Tibial nerve (tissue), 4 donors: Measurements from ENCODE around the gene NFIB. TPM values are rescaled to one million over a fixed set of nuclear protein-coding genes. Genes with fewer than 3 reads are reported as not detected.
A peak's percentile ranks its signal among the peaks of the same experiment; 100 is the strongest.

Source experiments
- DNase-seq, 2 donors: peaks; one replicate each; pipeline ENCODE4 v3.0.0-alpha.2; 2019; ENCODE audit warnings: low spot score in 2 of 2
- H3K27ac ChIP-seq, 4 donors: fragments of 200-600 bp; sonication (generic) in 3 of 4; one replicate each; pipeline ENCODE4 v1.5.1; 2017 to 2019; ENCODE audit warnings: mild to moderate bottlenecking in 1 of 4
- H3K27me3 ChIP-seq, 2 donors: fragments of 200-600 bp; sonication (generic) in 1 of 2; one replicate each; pipeline versions ENCODE4 v1.5.1 to v1.6.0; 2017 to 2019
- H3K36me3 ChIP-seq, 3 donors: fragments of 200-600 bp; sonication (generic); one replicate each; pipeline ENCODE4 v1.5.1; 2018 to 2019
- H3K4me1 ChIP-seq, 4 donors: fragments of 200-600 bp; sonication (generic) in 3 of 4; one replicate each; pipeline ENCODE4 v1.5.1; 2017 to 2019
- H3K4me3 ChIP-seq, 4 donors: fragments of 200-600 bp; sonication (generic) in 3 of 4; one replicate each; pipeline ENCODE4 v1.5.1; 2017 to 2019; ENCODE audit warnings: mild to moderate bottlenecking in 1 of 4, moderate library complexity in 1 of 4
- H3K9me3 ChIP-seq, 4 donors: fragments of 200-600 bp; sonication (generic) in 3 of 4; one replicate each; pipeline ENCODE4 v1.5.1; 2017 to 2019
- CTCF ChIP-seq, 5 experiments: fragments of 200-600 bp in 3 of 5; fragments of 450-650 bp in 2 of 5; sonication (generic) in 3 of 5; IDR thresholded peaks; one replicate each; pipeline ENCODE4 v1.5.1; 2016 to 2019; ENCODE audit warnings: antibody characterized with exemption in 5 of 5, mild to moderate bottlenecking in 3 of 5, moderate library complexity in 2 of 5
- EP300 ChIP-seq, 2 donors: sonication (generic); formaldehyde crosslinking; IDR thresholded peaks; one replicate each; pipeline ENCODE4 v1.6.1; 2017; ENCODE audit warnings: antibody characterized with exemption in 2 of 2, mild to moderate bottlenecking in 1 of 2
- POLR2A ChIP-seq, 2 donors: fragments of 450-650 bp; IDR thresholded peaks; one replicate each; pipeline ENCODE4 v1.6.1; 2017; ENCODE audit warnings: antibody characterized with exemption in 2 of 2, mild to moderate bottlenecking in 2 of 2, moderate library complexity in 2 of 2
- WGBS, 2 donors: methylation state at CpG; one replicate each; pipeline ENCODE4 v1.1.5; 2018; 5-methylcytosine and 5-hydroxymethylcytosine counted together
- total RNA-seq, 4 donors: library from RNA; depleted of rRNA; stranded (reverse); fragments of >200 nt; gene quantifications; one replicate each; pipeline ENCODE4 v1.1.0, GENCODE V29; 2016

The NFIB gene
- total RNA-seq, 4 donors from 2014 or later = 52.1 to 125 (median 78.1) TPM

DNA sequence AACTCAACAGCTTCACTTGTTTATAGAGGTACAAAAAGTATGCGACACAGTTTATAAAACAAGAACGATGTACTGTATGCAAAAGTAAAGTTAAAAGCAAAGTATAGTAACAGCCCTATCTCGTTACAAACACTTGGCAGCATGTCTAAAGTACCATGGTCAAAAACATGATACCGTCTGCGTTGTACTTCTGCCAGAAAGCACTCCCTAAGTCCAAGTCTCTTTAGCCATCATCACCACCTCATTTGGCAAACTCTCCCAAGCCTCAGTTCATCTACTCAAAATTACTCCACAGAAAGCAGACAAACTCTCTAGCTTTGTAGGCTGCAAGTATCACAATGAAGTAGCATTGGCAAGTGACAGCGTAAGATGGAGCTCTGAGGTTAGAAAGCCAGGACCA is 73.4 kb downstream of the NFIB start:
- no peak for DNase-seq
- H3K27ac ChIP-seq = no peak overlapping the region
- 40 to 56% methylated on average over 6 of the region's 6 CpGs for WGBS, 2 donors

DNA sequence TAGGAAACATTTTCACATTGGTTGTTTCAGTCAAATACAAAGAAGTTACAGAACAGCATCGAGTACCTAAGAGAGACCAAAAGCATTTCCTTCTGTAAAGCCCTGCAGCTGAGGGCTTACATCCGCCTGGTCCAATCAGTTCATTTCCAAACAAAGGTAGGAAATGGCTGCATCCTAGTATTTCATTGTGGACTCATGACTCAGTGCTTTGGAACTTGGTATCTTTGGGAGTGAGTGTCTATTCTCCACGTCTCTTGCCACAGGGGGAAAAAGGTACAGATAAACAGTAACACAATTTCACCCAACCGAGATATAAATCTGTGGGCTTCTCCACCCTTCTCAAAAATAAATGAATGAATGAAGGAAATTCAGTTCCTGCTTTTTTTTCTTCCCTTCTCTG is 75.4 kb downstream of the NFIB start:
- Histone ChIP-seq H3K9me3 (no peaks in the 10 kb centered on the region), H3K27ac (no peak overlapping the region), H3K27me3 (no peaks in the 10 kb centered on the region), H3K4me1 (peaks cover 0 to 76% (median 3%) of the 10 kb centered on the region in 4 donors), H3K36me3 (no peaks in the 10 kb centered on the region), H3K4me3 (no peak overlapping the region)
- 48 to 54% methylated on average over 4 of the region's 4 CpGs for whole genome bisulfite sequencing, 2 donors
- TF ChIP-seq POLR2A (IDR thresholded peaks at IDR 0.05) (no peak), EP300 (IDR thresholded peaks at IDR 0.05) (peak in 1 of 2 donors; percentile 60)
- no peak for DNase-seq

More for the DNA sequence above, 73.4 kb downstream of the NFIB start:
- Histone ChIP-seq H3K4me3 (no peak overlapping the region), H3K36me3 (no peaks in the 10 kb centered on the region), H3K9me3 (no peaks in the 10 kb centered on the region), H3K4me1 (peaks cover 0 to 87% (median 3%) of the 10 kb centered on the region in 4 donors), H3K27me3 (no peaks in the 10 kb centered on the region)
- TF ChIP-seq EP300 (IDR thresholded peaks at IDR 0.05) = no peak

DNA sequence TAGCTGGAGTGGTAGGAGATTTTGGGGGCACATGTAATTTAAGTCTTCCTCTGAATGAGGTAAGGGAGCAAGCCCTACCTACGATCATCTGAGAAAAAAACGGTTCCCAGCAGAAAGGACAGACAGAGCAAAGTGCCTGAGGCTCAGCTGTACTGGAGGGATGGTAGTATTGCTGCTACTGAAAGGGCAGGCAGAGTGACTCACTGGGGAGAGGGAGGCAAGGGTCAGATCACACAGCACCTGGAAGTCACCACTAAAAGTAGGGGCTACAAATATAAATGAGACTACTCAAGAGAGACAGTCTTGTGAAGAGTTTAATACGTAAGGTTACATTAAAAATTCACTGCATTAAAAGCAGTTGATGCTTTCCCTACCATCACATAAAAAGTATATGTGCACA is 75.9 kb downstream of the NFIB start:
- Histone ChIP-seq H3K36me3 (no peaks in the 10 kb centered on the region), H3K4me1 (peaks cover 0 to 72% (median 3%) of the 10 kb centered on the region in 4 donors), H3K9me3 (no peaks in the 10 kb centered on the region), H3K27me3 (no peaks in the 10 kb centered on the region), H3K27ac (peak overlapping the region in 1 of 4 donors; percentile 52), H3K4me3 (no peak overlapping the region)
- WGBS, 2 donors = 63 to 69% methylated on average over 3 of the region's 3 CpGs
- DNase-seq = no peak
- no peak for TF ChIP-seq CTCF (IDR thresholded peaks at IDR 0.05)
- TF ChIP-seq POLR2A (IDR thresholded peaks at IDR 0.05) = no peak
- no peak for TF ChIP-seq EP300 (IDR thresholded peaks at IDR 0.05)

- Histone ChIP-seq H3K9me3 (no peaks in the 10 kb centered on the region), H3K36me3 (no peaks in the 10 kb centered on the region), H3K27me3 (no peaks in the 10 kb centered on the region), H3K4me3 (no peak overlapping the region), H3K27ac (peak overlapping the region in 1 of 4 donors; percentile 43), H3K4me1 (peaks cover 0 to 57% (median 3%) of the 10 kb centered on the region in 4 donors)
- DNase-seq = no peak
- TF ChIP-seq POLR2A (IDR thresholded peaks at IDR 0.05) (no peak), CTCF (IDR thresholded peaks at IDR 0.05) (no peak), EP300 (IDR thresholded peaks at IDR 0.05) (peak in 1 of 2 donors; percentile 5)
- 13 to 27% methylated on average over 1 of the region's 1 CpG for whole genome bisulfite sequencing, 2 donors
Measured at GRCh38 chr9:14236591-14236990, 77.3 kb downstream of the NFIB start.

DNA sequence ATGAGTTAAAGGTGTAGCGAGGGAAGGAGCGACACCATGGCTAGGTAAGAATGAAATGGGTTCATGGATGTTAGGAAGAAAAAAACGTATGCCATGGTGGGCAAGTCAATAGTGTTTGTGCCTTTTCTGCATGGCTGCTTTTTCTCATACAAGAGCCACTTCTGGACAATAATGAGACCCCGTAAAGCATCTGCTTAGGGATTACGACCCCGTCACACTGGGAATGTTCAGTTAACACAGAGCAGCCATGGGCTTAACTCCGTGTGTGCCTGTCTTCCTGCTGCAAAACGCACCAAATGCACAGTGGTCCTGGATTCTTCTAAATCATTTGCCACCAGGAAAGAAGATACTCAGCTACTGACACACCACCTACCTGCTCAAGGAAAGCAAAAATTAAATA is 81.8 kb downstream of the NFIB start:
- WGBS, 2 donors = 63 to 65% methylated on average over 8 of the region's 8 CpGs
- no peaks in the 10 kb centered on the region for H3K9me3 ChIP-seq
- DNase-seq = no peak

More for the DNA sequence above, 81.8 kb downstream of the NFIB start:
- Histone ChIP-seq H3K36me3 (no peaks in the 10 kb centered on the region), H3K27ac (no peak overlapping the region), H3K4me1 (peaks cover 0 to 17% (median 3%) of the 10 kb centered on the region in 4 donors), H3K4me3 (no peak overlapping the region), H3K27me3 (no peaks in the 10 kb centered on the region)
- TF ChIP-seq CTCF (IDR thresholded peaks at IDR 0.05) = no peak
- TF ChIP-seq EP300 (IDR thresholded peaks at IDR 0.05) = no peak
- TF ChIP-seq POLR2A (IDR thresholded peaks at IDR 0.05) = no peak
